ENCODE results near the gene AFF1. TPM values are rescaled to one million over a fixed set of nuclear protein-coding genes. Genes with fewer than 3 reads are reported as not detected.

The AFF1 gene
- total RNA-seq, 1 donor from 2014 or later, result 58.2 TPM

DNA sequence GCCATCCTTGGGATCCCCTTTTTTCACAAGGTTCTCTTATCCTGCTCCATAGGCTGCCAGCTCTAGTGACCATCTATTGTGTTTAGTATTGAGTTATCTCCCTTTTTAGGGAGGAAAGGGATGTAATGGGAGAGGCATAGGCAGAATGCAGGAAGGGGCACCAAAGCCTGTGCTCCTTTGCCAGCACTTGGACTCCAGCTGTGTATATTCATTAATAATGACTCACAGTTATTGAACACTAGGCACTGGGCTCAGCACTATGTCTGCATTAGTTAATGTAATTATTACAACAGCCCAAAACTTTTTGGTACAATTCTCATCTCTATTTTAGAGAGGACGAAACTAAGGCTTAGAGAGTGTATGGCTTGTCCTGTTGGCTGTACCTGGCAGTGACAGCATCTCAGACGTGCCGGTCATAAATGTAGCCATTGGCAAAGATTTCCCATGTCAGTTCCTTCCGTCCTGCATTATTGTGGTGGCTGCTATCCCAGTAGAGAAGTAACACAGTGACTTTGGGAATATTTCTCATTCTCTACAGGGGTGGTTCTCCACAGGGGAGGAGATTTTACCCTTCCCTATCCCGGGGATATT, 90.3 kb downstream of the AFF1 start:
- TF ChIP-seq, protein P1, sequence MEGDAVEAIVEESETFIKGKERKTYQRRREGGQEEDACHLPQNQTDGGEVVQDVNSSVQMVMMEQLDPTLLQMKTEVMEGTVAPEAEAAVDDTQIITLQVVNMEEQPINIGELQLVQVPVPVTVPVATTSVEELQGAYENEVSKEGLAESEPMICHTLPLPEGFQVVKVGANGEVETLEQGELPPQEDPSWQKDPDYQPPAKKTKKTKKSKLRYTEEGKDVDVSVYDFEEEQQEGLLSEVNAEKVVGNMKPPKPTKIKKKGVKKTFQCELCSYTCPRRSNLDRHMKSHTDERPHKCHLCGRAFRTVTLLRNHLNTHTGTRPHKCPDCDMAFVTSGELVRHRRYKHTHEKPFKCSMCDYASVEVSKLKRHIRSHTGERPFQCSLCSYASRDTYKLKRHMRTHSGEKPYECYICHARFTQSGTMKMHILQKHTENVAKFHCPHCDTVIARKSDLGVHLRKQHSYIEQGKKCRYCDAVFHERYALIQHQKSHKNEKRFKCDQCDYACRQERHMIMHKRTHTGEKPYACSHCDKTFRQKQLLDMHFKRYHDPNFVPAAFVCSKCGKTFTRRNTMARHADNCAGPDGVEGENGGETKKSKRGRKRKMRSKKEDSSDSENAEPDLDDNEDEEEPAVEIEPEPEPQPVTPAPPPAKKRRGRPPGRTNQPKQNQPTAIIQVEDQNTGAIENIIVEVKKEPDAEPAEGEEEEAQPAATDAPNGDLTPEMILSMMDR (IDR thresholded peaks at IDR 0.05; ENCODE audit: insufficient read depth, low read depth, low read length), result no peak
- no peak for TF ChIP-seq EZH2 (IDR thresholded peaks at IDR 0.05; ENCODE audit: insufficient read depth, low read length)
- H3K27me3 ChIP-seq (ENCODE audit: insufficient read depth, low read length), result no peaks in the 10 kb centered on the region
- no peaks in the 10 kb centered on the region for H3K36me3 ChIP-seq (ENCODE audit: insufficient read depth, low read length)
- peaks cover 59% of the 10 kb centered on the region for H4K20me1 ChIP-seq (ENCODE audit: insufficient read depth, low read length)
- no peak overlapping the region for H3K4me3 Mint-ChIP-seq (ENCODE audit: unreplicated experiment)
- no peak overlapping the region for H3K4me3 ChIP-seq (ENCODE audit: insufficient read depth, low read depth, low read length)
- H2AFZ ChIP-seq (ENCODE audit: low read depth, low read length), result no peak overlapping the region
- no peak overlapping the region for H3K27ac ChIP-seq (ENCODE audit: low read depth, low read length)
- DNase-seq (ENCODE audit: low read depth), result no peak
- peaks cover 38% of the 10 kb centered on the region for H3K4me1 Mint-ChIP-seq (ENCODE audit: low read depth, unreplicated experiment)
- no peak overlapping the region for H3K4me2 ChIP-seq (ENCODE audit: low read length)
- H3K9me3 ChIP-seq (ENCODE audit: insufficient read depth, low read depth, low read length), result no peaks in the 10 kb centered on the region
- peak overlapping the region; percentile 42 for H3K27ac Mint-ChIP-seq (ENCODE audit: unreplicated experiment)
- H3K36me3 Mint-ChIP-seq (ENCODE audit: low read depth, unreplicated experiment), result peaks cover 2% of the 10 kb centered on the region
- no peak for FAIRE-seq
- no peaks in the 10 kb centered on the region for H3K27me3 Mint-ChIP-seq (ENCODE audit: low read depth, unreplicated experiment)
- H3K9ac ChIP-seq (ENCODE audit: low read length), result no peak overlapping the region
- H3K79me2 ChIP-seq (ENCODE audit: insufficient read depth, low read length), result peaks cover 62% of the 10 kb centered on the region
- no peaks in the 10 kb centered on the region for H3K9me3 Mint-ChIP-seq (ENCODE audit: unreplicated experiment)
- H3K4me1 ChIP-seq (ENCODE audit: insufficient read depth, low read length), result no peaks in the 10 kb centered on the region

DNA sequence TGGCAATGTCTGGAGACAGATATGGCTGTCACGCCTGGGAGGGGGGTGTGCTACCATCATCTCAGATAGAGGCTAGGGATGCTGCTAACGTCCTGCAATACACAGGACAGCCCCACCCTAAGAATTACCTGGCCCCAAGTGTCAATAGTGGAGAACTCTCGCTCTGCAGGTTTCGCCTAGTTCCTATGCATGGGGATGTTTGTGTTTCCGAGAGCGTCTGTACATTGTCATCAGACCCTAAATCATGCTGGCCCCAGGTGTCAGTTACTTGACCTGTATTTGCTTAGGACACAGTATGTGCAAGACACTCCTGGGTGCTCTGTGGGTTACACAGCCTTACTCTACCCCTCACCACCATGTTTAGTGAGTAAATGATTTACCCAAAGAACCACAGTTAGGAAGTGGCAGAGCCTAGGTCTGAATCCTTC, 90.8 kb downstream of the AFF1 start:
- H3K9me3 Mint-ChIP-seq (ENCODE audit: unreplicated experiment), result no peaks in the 10 kb centered on the region
- no peak overlapping the region for H3K27ac Mint-ChIP-seq (ENCODE audit: unreplicated experiment)
- H3K4me3 ChIP-seq (ENCODE audit: insufficient read depth, low read depth, low read length), result no peak overlapping the region
- H3K4me3 Mint-ChIP-seq (ENCODE audit: unreplicated experiment), result no peak overlapping the region
- H4K20me1 ChIP-seq (ENCODE audit: insufficient read depth, low read length), result peaks cover 64% of the 10 kb centered on the region
- peaks cover 57% of the 10 kb centered on the region for H3K79me2 ChIP-seq (ENCODE audit: insufficient read depth, low read length)
- H3K27me3 ChIP-seq (ENCODE audit: insufficient read depth, low read length), result no peaks in the 10 kb centered on the region
- peaks cover 33% of the 10 kb centered on the region for H3K4me1 Mint-ChIP-seq (ENCODE audit: low read depth, unreplicated experiment)
- H3K36me3 Mint-ChIP-seq (ENCODE audit: low read depth, unreplicated experiment), result peaks cover 2% of the 10 kb centered on the region
- TF ChIP-seq, protein P1 (IDR thresholded peaks at IDR 0.05; ENCODE audit: insufficient read depth, low read depth, low read length), result no peak
- no peak for TF ChIP-seq EZH2 (IDR thresholded peaks at IDR 0.05; ENCODE audit: insufficient read depth, low read length)
- H3K9me3 ChIP-seq (ENCODE audit: insufficient read depth, low read depth, low read length), result no peaks in the 10 kb centered on the region
- H3K36me3 ChIP-seq (ENCODE audit: insufficient read depth, low read length), result no peaks in the 10 kb centered on the region
- H3K4me2 ChIP-seq (ENCODE audit: low read length), result no peak overlapping the region
- FAIRE-seq (no peak), DNase-seq (ENCODE audit: low read depth) (no peak)
- no peak overlapping the region for H3K27ac ChIP-seq (ENCODE audit: low read depth, low read length)
- no peaks in the 10 kb centered on the region for H3K27me3 Mint-ChIP-seq (ENCODE audit: low read depth, unreplicated experiment)
- no peak overlapping the region for H3K9ac ChIP-seq (ENCODE audit: low read length)
- peaks cover 2% of the 10 kb centered on the region for H3K4me1 ChIP-seq (ENCODE audit: insufficient read depth, low read length)
- H2AFZ ChIP-seq (ENCODE audit: low read depth, low read length), result no peak overlapping the region

DNA sequence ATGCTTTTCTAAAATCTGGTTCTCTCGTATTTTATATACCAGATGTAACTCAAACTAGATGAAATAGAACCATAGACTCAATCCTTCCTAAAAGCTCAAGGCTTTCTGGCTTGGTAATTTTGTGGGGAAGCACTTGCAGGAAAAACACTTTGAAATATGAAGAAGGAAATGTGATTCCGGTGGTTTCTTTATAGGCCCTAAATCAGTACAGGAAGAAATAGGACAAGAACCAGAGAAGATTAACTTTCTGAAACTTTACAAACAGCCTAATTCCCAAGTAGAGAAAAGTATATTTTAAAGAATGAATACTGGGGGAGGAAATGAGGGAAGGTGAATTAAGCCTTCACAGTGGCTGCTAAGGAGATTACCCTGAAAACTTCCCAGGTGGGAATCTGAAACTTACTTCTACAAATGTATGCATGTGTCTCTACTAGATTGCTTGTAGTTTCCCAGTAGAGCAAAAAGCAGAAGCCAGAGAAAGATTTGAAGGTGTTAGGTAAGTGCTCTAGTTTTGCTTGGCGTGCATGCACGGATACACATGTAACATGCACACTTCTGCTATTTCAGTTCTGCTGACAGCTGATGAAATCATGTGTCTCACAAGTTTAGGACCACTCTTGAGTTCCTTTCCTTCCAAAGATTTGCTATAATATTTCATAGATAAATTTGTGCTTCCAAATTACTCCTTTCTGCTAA, 92.1 kb downstream of the AFF1 start:
- Histone ChIP-seq H3K27ac (ENCODE audit: low read depth, low read length) (no peak overlapping the region), H3K9me3 (ENCODE audit: insufficient read depth, low read depth, low read length) (no peaks in the 10 kb centered on the region), H3K4me1 (ENCODE audit: insufficient read depth, low read length) (peaks cover 10% of the 10 kb centered on the region), H3K27me3 (ENCODE audit: insufficient read depth, low read length) (no peaks in the 10 kb centered on the region), H3K4me2 (ENCODE audit: low read length) (no peak overlapping the region), H2AFZ (ENCODE audit: low read depth, low read length) (no peak overlapping the region), H3K9ac (ENCODE audit: low read length) (no peak overlapping the region), H3K4me3 (ENCODE audit: insufficient read depth, low read depth, low read length) (no peak overlapping the region), H3K79me2 (ENCODE audit: insufficient read depth, low read length) (peaks cover 60% of the 10 kb centered on the region), H4K20me1 (ENCODE audit: insufficient read depth, low read length) (peaks cover 76% of the 10 kb centered on the region), H3K36me3 (ENCODE audit: insufficient read depth, low read length) (no peaks in the 10 kb centered on the region)
- no peaks in the 10 kb centered on the region for H3K36me3 Mint-ChIP-seq (ENCODE audit: low read depth, unreplicated experiment)
- no peak overlapping the region for H3K4me3 Mint-ChIP-seq (ENCODE audit: unreplicated experiment)
- FAIRE-seq (no peak), DNase-seq (ENCODE audit: low read depth) (no peak)
- TF ChIP-seq, protein P1 (IDR thresholded peaks at IDR 0.05; ENCODE audit: insufficient read depth, low read depth, low read length), result no peak
- no peak for TF ChIP-seq EZH2 (IDR thresholded peaks at IDR 0.05; ENCODE audit: insufficient read depth, low read length)
- peaks cover 27% of the 10 kb centered on the region for H3K4me1 Mint-ChIP-seq (ENCODE audit: low read depth, unreplicated experiment)
- H3K9me3 Mint-ChIP-seq (ENCODE audit: unreplicated experiment), result no peaks in the 10 kb centered on the region
- H3K27ac Mint-ChIP-seq (ENCODE audit: unreplicated experiment), result no peak overlapping the region
- H3K27me3 Mint-ChIP-seq (ENCODE audit: low read depth, unreplicated experiment), result no peaks in the 10 kb centered on the region
